Activated naive CD4-positive, alpha-beta T cell treated with anti-CD3 and anti-CD28 coated beads, Interleukin-2, amount 50 U/mL, for 72 hours (primary cell): ENCODE results near the gene MAMLD1. TPM values are rescaled to one million over a fixed set of nuclear protein-coding genes. Genes with fewer than 3 reads are reported as not detected.

ENCODE experiments used
- ATAC-seq, 2 donors: fragments of 150-1000 bp; cut with Tn5 transposase; 2 replicates each; pipeline ENCODE4 v1.10.0; 2021; ENCODE audit warnings: mild to moderate bottlenecking in 2 of 2, moderate library complexity in 2 of 2
- DNase-seq, 2 donors: peaks; one replicate each; pipeline ENCODE4 v3.0.0; 2021 to 2022; ENCODE audit warnings: low spot score in 2 of 2
- H3K27ac Mint-ChIP-seq, 2 donors: one replicate each; pipeline ENCODE4 v1.8.0; 2022; ENCODE audit warnings: mild to moderate bottlenecking in 2 of 2, mixed read lengths in 2 of 2
- H3K36me3 Mint-ChIP-seq, 2 donors: one replicate each; pipeline ENCODE4 v1.8.0; 2022; ENCODE audit warnings: mixed read lengths in 2 of 2
- H3K9me3 Mint-ChIP-seq, 2 donors: one replicate each; pipeline ENCODE4 v1.8.0; 2022; ENCODE audit warnings: mixed read lengths in 2 of 2
- total RNA-seq, 2 donors: library from RNA; stranded (reverse); gene quantifications; one replicate each; pipeline ENCODE4 v1.2.3, GENCODE V29; 2022

Gene MAMLD1
- total RNA-seq, 2 donors from 2014 or later, result 0.96 to 2.7 TPM

GRCh38 chrX:150487369-150488094 is 124.4 kb downstream of the MAMLD1 start:
- Mint-ChIP-seq H3K9me3 (no peaks in the 10 kb centered on the region), H3K27ac (no peak overlapping the region), H3K36me3 (peaks cover 0 to 6% of the 10 kb centered on the region in 2 donors)
- no peak for ATAC-seq
- DNase-seq, result no peak

- H3K27ac Mint-ChIP-seq, result no peak overlapping the region
- DNase-seq (no peak), ATAC-seq (no peak)
- H3K9me3 Mint-ChIP-seq, result no peaks in the 10 kb centered on the region
- H3K36me3 Mint-ChIP-seq, result no peaks in the 10 kb centered on the region
These were observed 126.4 kb downstream of the MAMLD1 start for GRCh38 chrX:150489359-150490015.

- Mint-ChIP-seq H3K36me3 (no peaks in the 10 kb centered on the region), H3K27ac (no peak overlapping the region), H3K9me3 (no peaks in the 10 kb centered on the region)
- DNase-seq, result no peak
- no peak for ATAC-seq
These were observed 132.4 kb downstream of the MAMLD1 start for GRCh38 chrX:150495496-150495895.

GRCh38 chrX:150499240-150499639 is 136.1 kb downstream of the MAMLD1 start:
- Mint-ChIP-seq H3K27ac (no peak overlapping the region), H3K36me3 (no peaks in the 10 kb centered on the region), H3K9me3 (no peaks in the 10 kb centered on the region)
- DNase-seq (no peak), ATAC-seq (no peak)

- H3K36me3 Mint-ChIP-seq, result no peaks in the 10 kb centered on the region
- DNase-seq, result no peak
- no peak for ATAC-seq
- peak overlapping the region in 1 of 2 donors; percentile 50 for H3K27ac Mint-ChIP-seq
- H3K9me3 Mint-ChIP-seq, result no peaks in the 10 kb centered on the region
These were observed 139.0 kb downstream of the MAMLD1 start for GRCh38 chrX:150502091-150502490.

GRCh38 chrX:150502979-150503897 is 140.1 kb downstream of the MAMLD1 start:
- no peak for ATAC-seq
- H3K36me3 Mint-ChIP-seq, result no peaks in the 10 kb centered on the region
- H3K27ac Mint-ChIP-seq, result no peak overlapping the region
- no peak for DNase-seq
- no peaks in the 10 kb centered on the region for H3K9me3 Mint-ChIP-seq

- Mint-ChIP-seq H3K27ac (no peak overlapping the region), H3K9me3 (no peaks in the 10 kb centered on the region), H3K36me3 (no peaks in the 10 kb centered on the region)
- DNase-seq (no peak), ATAC-seq (no peak)
These were observed 140.7 kb downstream of the MAMLD1 start for GRCh38 chrX:150503898-150504219.

GRCh38 chrX:150504397-150505182 is 141.5 kb downstream of the MAMLD1 start:
- no peak for ATAC-seq
- H3K27ac Mint-ChIP-seq, result no peak overlapping the region
- no peaks in the 10 kb centered on the region for H3K9me3 Mint-ChIP-seq
- H3K36me3 Mint-ChIP-seq, result no peaks in the 10 kb centered on the region
- no peak for DNase-seq

- H3K9me3 Mint-ChIP-seq, result no peaks in the 10 kb centered on the region
- DNase-seq (no peak), ATAC-seq (no peak)
- no peaks in the 10 kb centered on the region for H3K36me3 Mint-ChIP-seq
- no peak overlapping the region for H3K27ac Mint-ChIP-seq
These were observed 142.9 kb downstream of the MAMLD1 start for GRCh38 chrX:150506020-150506419.

- no peaks in the 10 kb centered on the region for H3K36me3 Mint-ChIP-seq
- ATAC-seq (no peak), DNase-seq (no peak)
- H3K27ac Mint-ChIP-seq, result no peak overlapping the region
- no peaks in the 10 kb centered on the region for H3K9me3 Mint-ChIP-seq
These were observed 143.4 kb downstream of the MAMLD1 start for GRCh38 chrX:150506486-150506885.

GRCh38 chrX:150507251-150507856 is 144.2 kb downstream of the MAMLD1 start:
- no peak overlapping the region for H3K27ac Mint-ChIP-seq
- H3K9me3 Mint-ChIP-seq, result no peaks in the 10 kb centered on the region

GRCh38 chrX:150508018-150508417 is 144.9 kb downstream of the MAMLD1 start:
- Mint-ChIP-seq H3K27ac (no peak overlapping the region), H3K9me3 (no peaks in the 10 kb centered on the region), H3K36me3 (no peaks in the 10 kb centered on the region)
- no peak for DNase-seq
- ATAC-seq, result no peak

More at GRCh38 chrX:150507251-150507856, 144.2 kb downstream of the MAMLD1 start:
- no peaks in the 10 kb centered on the region for H3K36me3 Mint-ChIP-seq
- no peak for ATAC-seq
- no peak for DNase-seq

- H3K27ac Mint-ChIP-seq, result no peak overlapping the region
- DNase-seq, result no peak
These were observed 145.6 kb downstream of the MAMLD1 start for GRCh38 chrX:150508451-150509367.

GRCh38 chrX:150509703-150510102 is 146.6 kb downstream of the MAMLD1 start:
- Mint-ChIP-seq H3K9me3 (no peaks in the 10 kb centered on the region), H3K36me3 (no peaks in the 10 kb centered on the region), H3K27ac (no peak overlapping the region)
- no peak for DNase-seq
- ATAC-seq, result no peak

More at GRCh38 chrX:150508451-150509367, 145.6 kb downstream of the MAMLD1 start:
- no peak for ATAC-seq
- H3K36me3 Mint-ChIP-seq, result no peaks in the 10 kb centered on the region
- H3K9me3 Mint-ChIP-seq, result no peaks in the 10 kb centered on the region

GRCh38 chrX:150512461-150512901 is 149.4 kb downstream of the MAMLD1 start:
- DNase-seq, result no peak
- H3K9me3 Mint-ChIP-seq, result no peaks in the 10 kb centered on the region

More at GRCh38 chrX:150512461-150512901, 149.4 kb downstream of the MAMLD1 start:
- ATAC-seq, result no peak
- H3K36me3 Mint-ChIP-seq, result no peaks in the 10 kb centered on the region
- H3K27ac Mint-ChIP-seq, result no peak overlapping the region
